Fibroblast of mammary gland (primary cell): ENCODE results near the gene ASCL4.

Source experiments
- DNase-seq: peaks from one replicate; pipeline ENCODE4 v3.0.0-alpha.2; 2010; ENCODE audit warnings: low read depth
- H3K4me3 ChIP-seq: 2 replicates; pipeline ENCODE4 v1.5.1; 2011; ENCODE audit warnings: low read depth, mild to moderate bottlenecking, low read length, moderate library complexity; ENCODE audit not compliant: control insufficient read depth
- CTCF ChIP-seq: conservative IDR thresholded peaks from 2 replicates; pipeline ENCODE4 v1.5.1; 2011; ENCODE audit warnings: low read depth, low read length, inconsistent platforms; ENCODE audit not compliant: control insufficient read depth, insufficient read depth

ASCL4 gene

GRCh38 chr12:107805488-107806180 lies 31.1 kb downstream of the ASCL4 start:
- TF ChIP-seq CTCF = no peak
- no peak overlapping the region for H3K4me3 ChIP-seq
- DNase-seq = no peak

GRCh38 chr12:107807471-107808150 lies 33.1 kb downstream of the ASCL4 start:
- no peak for DNase-seq
- no peak for TF ChIP-seq CTCF
- no peak overlapping the region for H3K4me3 ChIP-seq

- no peak for TF ChIP-seq CTCF
- no peak overlapping the region for H3K4me3 ChIP-seq
- no peak for DNase-seq
Observed at GRCh38 chr12:107817250-107817649, 42.7 kb downstream of the ASCL4 start.

- DNase-seq = peak; percentile 48
- no peak for TF ChIP-seq CTCF
- H3K4me3 ChIP-seq = no peak overlapping the region
Observed at GRCh38 chr12:107818984-107819383, 44.5 kb downstream of the ASCL4 start.

GRCh38 chr12:107822356-107822755 lies 47.9 kb downstream of the ASCL4 start:
- TF ChIP-seq CTCF = no peak
- no peak for DNase-seq
- H3K4me3 ChIP-seq = no peak overlapping the region
